DND-41 (cell line): Measurements from ENCODE around the gene PTPN21.

Experiments used
- ATAC-seq: fragments of 200-7000 bp; cut with Tn5 transposase; 3 replicates; pipeline ENCODE4 v1.9.1; 2021; ENCODE audit warnings: low read depth; ENCODE audit not compliant: insufficient read depth
- DNase-seq: peaks from one replicate; pipeline ENCODE4 v3.0.0-alpha.2; 2020
- H2AFZ ChIP-seq: 2 replicates; pipeline ENCODE4 v1.6.0; 2012; ENCODE audit warnings: low read depth, low read length
- H3K27ac ChIP-seq: 2 replicates; pipeline ENCODE4 v1.5.1; 2012; ENCODE audit warnings: low read length, inconsistent platforms
- H3K27me3 ChIP-seq: fragments of 200-600 bp; sonication (generic); 2 replicates; pipeline ENCODE4 v1.6.0; 2012; ENCODE audit warnings: low read length, mild to moderate bottlenecking, inconsistent platforms; ENCODE audit not compliant: insufficient read depth, poor library complexity
- H3K36me3 ChIP-seq: 2 replicates; pipeline ENCODE4 v1.5.1; 2012; ENCODE audit warnings: low read length, inconsistent platforms; ENCODE audit not compliant: insufficient read depth
- H3K4me1 ChIP-seq: 2 replicates; pipeline ENCODE4 v1.5.1; 2012; ENCODE audit warnings: mild to moderate bottlenecking, low read length; ENCODE audit not compliant: insufficient read depth
- H3K4me2 ChIP-seq: 2 replicates; pipeline ENCODE4 v1.6.0; 2012; ENCODE audit warnings: mild to moderate bottlenecking, moderate library complexity, low read length, inconsistent platforms; ENCODE audit not compliant: insufficient read depth
- H3K4me3 ChIP-seq, 2 experiments: fragments of 200-600 bp in 1 of 2; shearing (Covaris generic) in 1 of 2; 2 replicates each; pipeline ENCODE4 v1.5.1; 2012 to 2016; ENCODE audit warnings: inconsistent platforms in 2 of 2, low read length in 2 of 2, mild to moderate bottlenecking in 2 of 2, low read depth in 1 of 2, moderate library complexity in 1 of 2
- H3K79me2 ChIP-seq: 2 replicates; pipeline ENCODE4 v1.6.0; 2012; ENCODE audit warnings: low read length, inconsistent platforms; ENCODE audit not compliant: insufficient read depth
- H3K9ac ChIP-seq: 2 replicates; pipeline ENCODE4 v1.6.0; 2012; ENCODE audit warnings: low read depth, mild to moderate bottlenecking, inconsistent platforms, low read length, moderate library complexity
- H3K9me3 ChIP-seq: 2 replicates; pipeline ENCODE4 v1.5.1; 2012; ENCODE audit warnings: low read length, moderate library complexity, mild to moderate bottlenecking, inconsistent platforms; ENCODE audit not compliant: insufficient read depth, severe bottlenecking
- H4K20me1 ChIP-seq: 2 replicates; pipeline ENCODE4 v1.6.0; 2012; ENCODE audit warnings: low read length; ENCODE audit not compliant: insufficient read depth
- CTCF ChIP-seq: IDR thresholded peaks from 2 replicates; pipeline ENCODE4 v1.5.1; 2012; ENCODE audit warnings: borderline replicate concordance, low read length, moderate library complexity, mild to moderate bottlenecking; ENCODE audit not compliant: poor library complexity, severe bottlenecking; ENCODE audit errors: extremely low read depth
- EZH2 ChIP-seq: IDR thresholded peaks from 3 replicates; pipeline ENCODE4 v1.6.1; 2012; ENCODE audit warnings: borderline replicate concordance, low read depth, mild to moderate bottlenecking, moderate library complexity, low read length, inconsistent platforms; ENCODE audit not compliant: severe bottlenecking

The PTPN21 gene

GRCh38 chr14:88565427-88565826, 10.6 kb upstream of the PTPN21 start:
- Histone ChIP-seq H2AFZ (no peak overlapping the region), H3K9ac (no peak overlapping the region), H3K36me3 (peaks cover 47% of the 10 kb centered on the region), H3K4me1 (peaks cover 24% of the 10 kb centered on the region), H3K27ac (no peak overlapping the region), H3K4me3 (no peak overlapping the region), H3K4me2 (no peak overlapping the region; the same call in 1 of the 2 replicates), H3K79me2 (peaks cover 40% of the 10 kb centered on the region), H3K9me3 (no peaks in the 10 kb centered on the region), H3K27me3 (no peaks in the 10 kb centered on the region), H4K20me1 (peaks cover 7% of the 10 kb centered on the region; the same call in 1 of the 2 replicates)
- DNase-seq: no peak
- TF ChIP-seq CTCF (no peak), EZH2 (no peak)
- no peak for ATAC-seq

GRCh38 chr14:88563845-88564244, 9.0 kb upstream of the PTPN21 start:
- Histone ChIP-seq H3K9me3 (no peaks in the 10 kb centered on the region), H3K9ac (peak overlapping the region; percentile 98), H3K4me1 (peaks cover 27% of the 10 kb centered on the region), H3K4me3 (peak overlapping the region; percentile 78 to 88), H3K79me2 (peaks cover 40% of the 10 kb centered on the region), H4K20me1 (peaks cover 7% of the 10 kb centered on the region; the same call in 1 of the 2 replicates), H2AFZ (peak overlapping the region; percentile 74), H3K27me3 (no peaks in the 10 kb centered on the region), H3K4me2 (peak overlapping the region; percentile 85), H3K36me3 (peaks cover 31% of the 10 kb centered on the region), H3K27ac (peak overlapping the region; percentile 84)
- DNase-seq: no peak
- no peak for ATAC-seq
- no peak for TF ChIP-seq CTCF
- TF ChIP-seq EZH2: no peak

DNA sequence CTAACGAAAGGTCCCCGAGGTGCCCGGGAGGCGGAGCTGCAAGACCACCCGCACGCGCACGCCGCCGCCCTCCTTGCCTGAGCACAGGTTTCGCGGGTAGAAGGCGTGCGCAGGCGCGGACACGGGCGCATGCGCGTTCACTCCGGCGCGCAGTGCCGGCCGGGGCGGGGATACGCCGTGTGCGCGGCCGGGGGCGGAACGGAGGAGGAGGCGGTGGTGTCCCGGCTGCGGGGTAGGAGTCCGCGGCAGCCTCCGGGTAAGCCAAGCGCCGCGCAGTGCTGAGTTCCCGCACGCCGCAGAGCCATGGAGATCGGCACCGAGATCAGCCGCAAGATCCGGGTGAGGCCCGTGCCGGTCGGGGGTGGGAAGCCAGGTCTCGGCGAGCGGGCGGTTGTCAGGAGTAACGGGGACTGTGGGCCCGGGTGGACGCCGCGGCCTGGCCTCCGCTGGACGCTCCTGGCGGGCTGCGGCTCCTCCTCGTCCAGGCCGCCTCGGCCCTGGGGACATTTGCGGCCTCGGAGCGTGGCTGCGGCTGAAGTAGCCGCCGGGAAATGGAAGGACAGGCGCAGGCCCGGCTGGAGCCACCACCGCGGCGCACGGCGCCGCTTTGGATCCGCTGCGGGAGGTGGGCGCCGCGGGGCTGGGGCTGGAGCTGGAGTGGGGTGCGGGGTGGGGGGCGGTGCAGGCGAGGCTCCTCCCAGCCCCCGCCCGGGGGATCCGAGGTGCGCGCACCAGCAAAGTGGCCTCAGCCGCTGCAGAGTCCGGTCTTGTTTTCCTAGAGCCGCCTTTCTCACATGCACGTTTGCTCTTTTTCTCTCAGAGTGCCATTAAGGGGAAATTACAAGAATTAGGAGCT, 8.3 kb upstream of the PTPN21 start, which contains the start of gene ZC3H14:
TSS of gene ZC3H14 (plus strand) at position 207 of the 856 bp plus-strand sequence. CDS start at position 304, 97 bp downstream.
- Histone ChIP-seq H3K9me3 (no peaks in the 10 kb centered on the region), H2AFZ (peak within 1 kb of the TSS; percentile 74), H3K36me3 (peaks cover 23% of the 10 kb centered on the region), H3K27me3 (no peaks in the 10 kb centered on the region), H3K79me2 (peaks cover 40% of the 10 kb centered on the region), H3K9ac (peak within 1 kb of the TSS; percentile 98), H3K4me2 (peak within 1 kb of the TSS; percentile 85), H3K4me3 (peak within 1 kb of the TSS; percentile 78 to 88), H3K27ac (peak within 1 kb of the TSS; percentile 84), H3K4me1 (peaks cover 29% of the 10 kb centered on the region), H4K20me1 (peaks cover 7% of the 10 kb centered on the region; the same call in 1 of the 2 replicates)
- DNase-seq: peak; percentile 91
- ATAC-seq: peak; percentile 92
- TF ChIP-seq EZH2: no peak
- peak; percentile 43 for TF ChIP-seq CTCF
